ENCODE results near the gene TXNRD1. TPM values are rescaled to one million over a fixed set of nuclear protein-coding genes. Genes with fewer than 3 reads are reported as not detected.

TXNRD1 gene
- total RNA-seq, 4 donors from 2014 or later = 23.4 to 43.2 (median 35.6) TPM

- intact Hi-C loops (cut with DNase I; ENCODE audit: low total_unique reads) = no loop called here
- 98 to 100% methylated on average over 1 of the region's 1 CpG for WGBS, 2 donors
- no peak overlapping the region for H3K4me3 ChIP-seq (ENCODE audit: low read depth, poor library complexity, severe bottlenecking)
- TF ChIP-seq CTCF (IDR thresholded peaks at IDR 0.05) (no peak), POLR2A (IDR thresholded peaks at IDR 0.05) (no peak)
- DNase-seq (ENCODE audit: low spot score in 2 of 2) = no peak
Measured at GRCh38 chr12:104312654-104313053, 97.1 kb downstream of the TXNRD1 start.

- TF ChIP-seq CTCF (IDR thresholded peaks at IDR 0.05) (no peak), POLR2A (IDR thresholded peaks at IDR 0.05) (no peak)
- 71 to 81% methylated on average over 4 of the region's 4 CpGs for WGBS, 2 donors
- DNase-seq (ENCODE audit: low spot score in 2 of 2) = no peak
- intact Hi-C loops (cut with DNase I; ENCODE audit: low total_unique reads) = no loop called here
- no peak overlapping the region for H3K4me3 ChIP-seq (ENCODE audit: low read depth, poor library complexity, severe bottlenecking)
Measured at GRCh38 chr12:104313568-104314241, 98.1 kb downstream of the TXNRD1 start.

GRCh38 chr12:104314242-104314614 lies 98.6 kb downstream of the TXNRD1 start:
- DNase-seq (ENCODE audit: low spot score in 2 of 2) = no peak
- WGBS, 2 donors = 84 to 86% methylated on average over 1 of the region's 1 CpG
- intact Hi-C loops (cut with DNase I; ENCODE audit: low total_unique reads) = no loop called here
- H3K4me3 ChIP-seq (ENCODE audit: low read depth, poor library complexity, severe bottlenecking) = no peak overlapping the region
- TF ChIP-seq CTCF (IDR thresholded peaks at IDR 0.05) = no peak
- TF ChIP-seq POLR2A (IDR thresholded peaks at IDR 0.05) = no peak

GRCh38 chr12:104315326-104316224 lies 100.0 kb downstream of the TXNRD1 start:
- no peak overlapping the region for H3K4me3 ChIP-seq (ENCODE audit: low read depth, poor library complexity, severe bottlenecking)
- 78 to 88% methylated on average over 10 of the region's 10 CpGs for WGBS, 2 donors
- no peak for DNase-seq (ENCODE audit: low spot score in 2 of 2)
- intact Hi-C loops (cut with DNase I; ENCODE audit: low total_unique reads) = no loop called here
- TF ChIP-seq CTCF (IDR thresholded peaks at IDR 0.05) = no peak
- TF ChIP-seq POLR2A (IDR thresholded peaks at IDR 0.05) = no peak

- DNase-seq (ENCODE audit: low spot score in 2 of 2) = no peak
- TF ChIP-seq CTCF (IDR thresholded peaks at IDR 0.05) (no peak), POLR2A (IDR thresholded peaks at IDR 0.05) (no peak)
- intact Hi-C loops (cut with DNase I; ENCODE audit: low total_unique reads) = no loop called here
- no peak overlapping the region for H3K4me3 ChIP-seq (ENCODE audit: low read depth, poor library complexity, severe bottlenecking)
Measured at GRCh38 chr12:104316936-104317335, 101.4 kb downstream of the TXNRD1 start.

All from lower leg skin (tissue), 4 donors.